ENCODE data around the gene MIDN.

MIDN gene

DNA sequence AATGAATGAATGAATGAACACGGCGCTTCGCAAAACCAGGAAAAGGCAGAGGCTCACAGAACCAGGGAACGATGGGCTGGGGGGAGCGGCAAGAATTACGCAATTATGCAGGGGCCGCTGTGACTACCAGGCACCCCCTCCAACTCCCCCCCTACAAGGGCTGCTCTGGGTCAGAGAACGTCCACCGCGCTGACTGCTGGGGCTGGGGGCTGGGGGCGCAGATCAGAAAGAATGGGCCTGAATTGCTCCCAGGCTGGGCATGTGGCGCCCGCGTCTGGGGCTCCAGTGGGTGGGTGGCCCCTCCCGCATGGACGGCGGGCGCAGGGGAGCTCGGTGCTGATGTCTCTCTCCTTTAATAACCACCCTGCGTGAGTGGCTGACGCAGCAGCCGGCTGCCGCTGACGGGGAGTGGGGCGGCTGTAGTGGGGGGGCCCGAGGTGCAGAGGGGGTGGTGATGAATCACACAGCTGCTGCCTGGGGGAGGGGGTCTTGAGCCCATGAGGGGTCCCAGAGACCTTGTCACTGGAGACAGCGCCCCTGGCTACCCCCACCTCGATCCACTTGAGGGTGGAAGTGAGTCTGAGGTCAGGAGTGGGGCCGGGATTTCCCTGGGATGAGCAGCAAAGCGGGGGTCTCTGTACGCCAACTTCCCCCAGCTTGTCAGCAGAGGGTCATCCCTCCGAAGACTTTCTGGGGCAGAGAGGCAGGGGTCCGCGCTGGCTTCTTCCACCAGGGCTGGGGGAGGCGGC lies 19.3 kb downstream of the MIDN start:
- Histone ChIP-seq H3K4me3 (ENCODE audit: low read depth, low read length, poor library complexity, severe bottlenecking) (peak overlapping the region; percentile 93), H3K36me3 (ENCODE audit: insufficient read depth, low read length) (peaks cover 31% of the 10 kb centered on the region), H2AFZ (ENCODE audit: low read length) (no peak overlapping the region), H3K9me3 (ENCODE audit: low read length) (no peaks in the 10 kb centered on the region), H3K79me2 (ENCODE audit: insufficient read depth, low read length) (peaks cover 16% of the 10 kb centered on the region), H3K4me2 (ENCODE audit: low read length) (peak overlapping the region; percentile 64), H3K4me1 (ENCODE audit: insufficient read depth, low read length, severe bottlenecking) (peaks cover 80% of the 10 kb centered on the region), H4K20me1 (ENCODE audit: insufficient read depth, low read length) (no peaks in the 10 kb centered on the region), H3K9ac (ENCODE audit: low read length) (peak overlapping the region; percentile 7; the same call in 1 of the 2 replicates), H3K27ac (ENCODE audit: low read depth, low read length, poor library complexity, severe bottlenecking) (peak overlapping the region; percentile 18), H3F3A (ENCODE audit: insufficient read depth, low read length) (peaks cover 11% of the 10 kb centered on the region; the same call in 1 of the 2 replicates), H3K27me3 (ENCODE audit: insufficient read depth, low read length) (no peaks in the 10 kb centered on the region), H3K9me2 (ENCODE audit: low read depth, low read length) (no peaks in the 10 kb centered on the region)
- TF ChIP-seq, protein P1, sequence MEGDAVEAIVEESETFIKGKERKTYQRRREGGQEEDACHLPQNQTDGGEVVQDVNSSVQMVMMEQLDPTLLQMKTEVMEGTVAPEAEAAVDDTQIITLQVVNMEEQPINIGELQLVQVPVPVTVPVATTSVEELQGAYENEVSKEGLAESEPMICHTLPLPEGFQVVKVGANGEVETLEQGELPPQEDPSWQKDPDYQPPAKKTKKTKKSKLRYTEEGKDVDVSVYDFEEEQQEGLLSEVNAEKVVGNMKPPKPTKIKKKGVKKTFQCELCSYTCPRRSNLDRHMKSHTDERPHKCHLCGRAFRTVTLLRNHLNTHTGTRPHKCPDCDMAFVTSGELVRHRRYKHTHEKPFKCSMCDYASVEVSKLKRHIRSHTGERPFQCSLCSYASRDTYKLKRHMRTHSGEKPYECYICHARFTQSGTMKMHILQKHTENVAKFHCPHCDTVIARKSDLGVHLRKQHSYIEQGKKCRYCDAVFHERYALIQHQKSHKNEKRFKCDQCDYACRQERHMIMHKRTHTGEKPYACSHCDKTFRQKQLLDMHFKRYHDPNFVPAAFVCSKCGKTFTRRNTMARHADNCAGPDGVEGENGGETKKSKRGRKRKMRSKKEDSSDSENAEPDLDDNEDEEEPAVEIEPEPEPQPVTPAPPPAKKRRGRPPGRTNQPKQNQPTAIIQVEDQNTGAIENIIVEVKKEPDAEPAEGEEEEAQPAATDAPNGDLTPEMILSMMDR (IDR thresholded peaks at IDR 0.05; ENCODE audit: low read length): no peak
- TF ChIP-seq EZH2 (IDR thresholded peaks at IDR 0.05; ENCODE audit: borderline replicate concordance, low read length): no peak

GRCh38 chr19:1268226-1269064 lies 20.1 kb downstream of the MIDN start:
- H3K27ac ChIP-seq (ENCODE audit: low read depth, low read length, poor library complexity, severe bottlenecking): peak overlapping the region; percentile 18
- H3K4me1 ChIP-seq (ENCODE audit: insufficient read depth, low read length, severe bottlenecking): peaks cover 78% of the 10 kb centered on the region
- peaks cover 39% of the 10 kb centered on the region for H3K36me3 ChIP-seq (ENCODE audit: insufficient read depth, low read length)
- H3K9me2 ChIP-seq (ENCODE audit: low read depth, low read length): no peaks in the 10 kb centered on the region
- no peak overlapping the region for H2AFZ ChIP-seq (ENCODE audit: low read length)
- no peaks in the 10 kb centered on the region for H3K27me3 ChIP-seq (ENCODE audit: insufficient read depth, low read length)
- peaks cover 16% of the 10 kb centered on the region for H3K79me2 ChIP-seq (ENCODE audit: insufficient read depth, low read length)
- H4K20me1 ChIP-seq (ENCODE audit: insufficient read depth, low read length): no peaks in the 10 kb centered on the region
- no peaks in the 10 kb centered on the region for H3K9me3 ChIP-seq (ENCODE audit: low read length)
- peak overlapping the region; percentile 14; the same call in 1 of the 2 replicates for H3K9ac ChIP-seq (ENCODE audit: low read length)
- peak overlapping the region; percentile 64 for H3K4me2 ChIP-seq (ENCODE audit: low read length)
- H3K4me3 ChIP-seq (ENCODE audit: low read depth, low read length, poor library complexity, severe bottlenecking): peak overlapping the region; percentile 93
- TF ChIP-seq, protein P1 (IDR thresholded peaks at IDR 0.05; ENCODE audit: low read length): no peak; the same call in 1 of the 2 replicates
- no peak for TF ChIP-seq EZH2 (IDR thresholded peaks at IDR 0.05; ENCODE audit: borderline replicate concordance, low read length)
- H3F3A ChIP-seq (ENCODE audit: insufficient read depth, low read length): peaks cover 16% of the 10 kb centered on the region

DNA sequence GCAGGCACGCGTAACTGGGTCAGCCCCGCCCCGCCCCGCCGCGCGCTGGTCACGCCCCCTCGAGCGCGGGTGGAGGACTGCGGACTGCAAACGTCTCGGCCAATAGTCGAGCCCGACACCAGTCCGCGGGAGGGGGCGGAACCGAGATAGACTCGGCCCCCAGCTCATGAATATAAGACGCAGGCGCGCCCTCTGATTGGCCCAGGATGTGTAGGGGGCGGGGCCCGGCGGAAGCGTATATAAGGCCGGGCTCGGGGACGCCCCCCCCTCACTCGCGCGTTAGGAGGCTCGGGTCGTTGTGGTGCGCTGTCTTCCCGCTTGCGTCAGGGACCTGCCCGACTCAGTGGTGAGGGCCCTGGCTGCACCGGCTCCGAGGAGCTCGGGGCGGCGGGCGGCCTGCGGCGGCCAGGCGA lies 20.7 kb downstream of the MIDN start, which contains the start of gene CIRBP:
CIRBP (plus strand) TSS at position 268 of the 413 bp plus-strand sequence. CDS start 1,602 bp downstream, outside the sequence.
- Histone ChIP-seq H3F3A (ENCODE audit: insufficient read depth, low read length) (peaks cover 16% of the 10 kb centered on the region), H3K4me1 (ENCODE audit: insufficient read depth, low read length, severe bottlenecking) (peaks cover 80% of the 10 kb centered on the region), H3K9me3 (ENCODE audit: low read length) (no peaks in the 10 kb centered on the region), H3K27ac (ENCODE audit: low read depth, low read length, poor library complexity, severe bottlenecking) (peak within 1 kb of the TSS; percentile 76), H3K4me3 (ENCODE audit: low read depth, low read length, poor library complexity, severe bottlenecking) (peak within 1 kb of the TSS; percentile 93), H3K9me2 (ENCODE audit: low read depth, low read length) (no peaks in the 10 kb centered on the region), H3K9ac (ENCODE audit: low read length) (peak within 1 kb of the TSS; percentile 91), H3K79me2 (ENCODE audit: insufficient read depth, low read length) (peaks cover 16% of the 10 kb centered on the region), H3K4me2 (ENCODE audit: low read length) (peak within 1 kb of the TSS; percentile 99), H4K20me1 (ENCODE audit: insufficient read depth, low read length) (no peaks in the 10 kb centered on the region), H3K27me3 (ENCODE audit: insufficient read depth, low read length) (no peaks in the 10 kb centered on the region), H2AFZ (ENCODE audit: low read length) (no peak within 1 kb of the TSS), H3K36me3 (ENCODE audit: insufficient read depth, low read length) (peaks cover 45% of the 10 kb centered on the region)
- TF ChIP-seq, protein P1 (IDR thresholded peaks at IDR 0.05; ENCODE audit: low read length): no peak
- no peak for TF ChIP-seq EZH2 (IDR thresholded peaks at IDR 0.05; ENCODE audit: borderline replicate concordance, low read length)
